ENCODE data around the gene SPATA20. TPM values are rescaled to one million over a fixed set of nuclear protein-coding genes. Genes with fewer than 3 reads are reported as not detected.

SPATA20 gene
- total and polyA plus RNA-seq, 2 donors (not counting 3 experiments of a cell fraction or from before 2014, with no cell fraction given) = 42.3 to 51.5 TPM

GRCh38 chr17:50539762-50540559 lies 7.0 kb upstream of the SPATA20 start:
- Histone ChIP-seq H3K27me3 (ENCODE audit: control insufficient read depth in 2 of 2, insufficient read depth in 2 of 2, low read length in 2 of 2) (no peaks in the 10 kb centered on the region), H3K4me3 (replicated peaks in 1 of 3; ENCODE audit: insufficient read depth in 1 of 3, low read depth in 1 of 3, low read length in 3 of 3) (no peak overlapping the region), H3K9me1 (replicated peaks; ENCODE audit: control insufficient read depth, extremely low read depth, insufficient read depth, low read length) (no peaks in the 10 kb centered on the region), H3K9me3 (replicated peaks; ENCODE audit: control insufficient read depth, insufficient read depth, low read length) (no peaks in the 10 kb centered on the region), H3K79me2 (ENCODE audit: control insufficient read depth, insufficient read depth, low read length) (no peaks in the 10 kb centered on the region), H3K4me1 (ENCODE audit: control insufficient read depth, extremely low read depth, insufficient read depth, low read length) (peaks cover 10% of the 10 kb centered on the region), H2AFZ (ENCODE audit: low read depth, low read length) (no peak overlapping the region), H4K20me1 (replicated peaks; ENCODE audit: control insufficient read depth, extremely low read depth, insufficient read depth, low read length) (no peaks in the 10 kb centered on the region), H3K9ac (replicated peaks; ENCODE audit: extremely low read depth, insufficient read depth, low read length) (no peak overlapping the region), H3K4me2 (ENCODE audit: insufficient read depth, low read length) (no peak overlapping the region), H3K27ac (ENCODE audit: insufficient read depth, low read depth, low read length) (no peak overlapping the region), H3K36me3 (ENCODE audit: control insufficient read depth in 2 of 2, extremely low read depth in 1 of 2, insufficient read depth in 2 of 2, low read length in 2 of 2) (no peaks in the 10 kb centered on the region)
- dilution Hi-C loops (cut with MboI; ENCODE audit: extremely low pct_ligation_motif_present, low sequenced_read_pairs) (no loop called here), intact Hi-C loops (cut with micrococcal nuclease) (loop anchor here (10.0 kb wide), 1 partner anchor 615 kb away; the partner anchor contains the start of gene NME1)
- ChIA-PET POLR2A (no interaction called here), CTCF (interaction anchor here (1.5 to 1.9 kb wide), 2 partner anchors 31 to 61 kb away, joined by 3 to 4 read pairs; partner anchors contain the start of gene RSAD1)
- BruUV-seq (replicated peaks) = no TSS peak
- FAIRE-seq = no peak
- no peak for DNase-seq (ENCODE audit: low read depth, low spot score)
- TF ChIP-seq POLR2A (IDR thresholded peaks at IDR 0.05; ENCODE audit: low read depth, low read length) = no peak
- TF ChIP-seq EZH2 (IDR thresholded peaks at IDR 0.05; ENCODE audit: borderline replicate concordance, low read depth, low read length, severe bottlenecking) = no peak
- no peak for TF ChIP-seq JUN (IDR thresholded peaks at IDR 0.05; ENCODE audit: borderline replicate concordance, insufficient read depth, insufficient read length, low read depth)

- Histone ChIP-seq H3K4me2 (ENCODE audit: insufficient read depth, low read length) (no peak overlapping the region), H3K9me3 (replicated peaks; ENCODE audit: control insufficient read depth, insufficient read depth, low read length) (no peaks in the 10 kb centered on the region), H3K4me1 (ENCODE audit: control insufficient read depth, extremely low read depth, insufficient read depth, low read length) (peaks cover 10% of the 10 kb centered on the region), H3K27me3 (ENCODE audit: control insufficient read depth in 2 of 2, insufficient read depth in 2 of 2, low read length in 2 of 2) (no peaks in the 10 kb centered on the region), H3K27ac (ENCODE audit: insufficient read depth, low read depth, low read length) (no peak overlapping the region), H3K9ac (replicated peaks; ENCODE audit: extremely low read depth, insufficient read depth, low read length) (no peak overlapping the region), H3K79me2 (ENCODE audit: control insufficient read depth, insufficient read depth, low read length) (no peaks in the 10 kb centered on the region), H3K9me1 (replicated peaks; ENCODE audit: control insufficient read depth, extremely low read depth, insufficient read depth, low read length) (no peaks in the 10 kb centered on the region), H3K4me3 (replicated peaks in 1 of 3; ENCODE audit: insufficient read depth in 1 of 3, low read depth in 1 of 3, low read length in 3 of 3) (no peak overlapping the region), H4K20me1 (replicated peaks; ENCODE audit: control insufficient read depth, extremely low read depth, insufficient read depth, low read length) (no peaks in the 10 kb centered on the region), H3K36me3 (ENCODE audit: control insufficient read depth in 2 of 2, extremely low read depth in 1 of 2, insufficient read depth in 2 of 2, low read length in 2 of 2) (no peaks in the 10 kb centered on the region), H2AFZ (ENCODE audit: low read depth, low read length) (no peak overlapping the region)
- DNase-seq (ENCODE audit: low read depth, low spot score) (no peak), FAIRE-seq (no peak)
- BruUV-seq (replicated peaks) = no TSS peak
- dilution Hi-C loops (cut with MboI; ENCODE audit: extremely low pct_ligation_motif_present, low sequenced_read_pairs) = no loop called here
- ChIA-PET CTCF (interaction anchor here (1.6 to 2.6 kb wide), 4 partner anchors 10 to 85 kb away, joined by 4 to 12 read pairs (median 10); no protein-coding TSS in a partner anchor), POLR2A (no interaction called here)
- TF ChIP-seq MAX (IDR thresholded peaks at IDR 0.05; ENCODE audit: insufficient read depth, insufficient read length) (no peak), JUN (IDR thresholded peaks at IDR 0.05; ENCODE audit: borderline replicate concordance, insufficient read depth, insufficient read length, low read depth) (no peak), CTCF (IDR thresholded peaks at IDR 0.05; ENCODE audit: extremely low read depth in 1 of 2, insufficient read depth in 1 of 2, low read depth in 1 of 2, low read length in 2 of 2) (no peak), GATA2 (IDR thresholded peaks at IDR 0.05; ENCODE audit: insufficient read depth, insufficient read length, low read depth, low read length) (no peak), MYC (IDR thresholded peaks at IDR 0.05; ENCODE audit: low read depth, low read length) (no peak), EZH2 (IDR thresholded peaks at IDR 0.05; ENCODE audit: borderline replicate concordance, low read depth, low read length, severe bottlenecking) (no peak), FOS (IDR thresholded peaks at IDR 0.05; ENCODE audit: borderline replicate concordance, insufficient read depth, low read length) (no peak), POLR2A (IDR thresholded peaks at IDR 0.05; ENCODE audit: low read depth, low read length) (no peak), POLR2AphosphoS5 (IDR thresholded peaks at IDR 0.05; ENCODE audit: insufficient read depth, low read depth, low read length) (no peak)
- intact Hi-C loops (cut with micrococcal nuclease) = loop anchor here (10.0 kb wide), 1 partner anchor 614 kb away; the partner anchor contains the start of gene NME1
Observed at GRCh38 chr17:50540560-50541401, 6.2 kb upstream of the SPATA20 start.

Data from endothelial cell of umbilical vein (primary cell).